Measurements from ENCODE around the gene S100A13.
A peak's percentile ranks its signal among the peaks of the same experiment; 100 is the strongest.

The S100A13 gene

GRCh38 chr1:153639280-153639679 is 12.0 kb upstream of the S100A13 start:
- H3K9me3 Mint-ChIP-seq: no peaks in the 10 kb centered on the region
- peaks cover 53% of the 10 kb centered on the region for H3K36me3 Mint-ChIP-seq (ENCODE audit: low read depth)
- H3K27me3 Mint-ChIP-seq (ENCODE audit: low read depth): no peaks in the 10 kb centered on the region
- H3K27ac Mint-ChIP-seq: no peak overlapping the region
- H3K4me1 Mint-ChIP-seq (ENCODE audit: low read depth): peaks cover 26% of the 10 kb centered on the region
- H3K4me3 Mint-ChIP-seq: no peak overlapping the region

- Mint-ChIP-seq H3K4me1 (ENCODE audit: low read depth) (peaks cover 18% of the 10 kb centered on the region), H3K36me3 (ENCODE audit: low read depth) (peaks cover 45% of the 10 kb centered on the region), H3K4me3 (no peak overlapping the region), H3K27me3 (ENCODE audit: low read depth) (no peaks in the 10 kb centered on the region), H3K27ac (no peak overlapping the region), H3K9me3 (no peaks in the 10 kb centered on the region)
Observed at GRCh38 chr1:153638261-153638660, 11.0 kb upstream of the S100A13 start.

GRCh38 chr1:153636312-153636711 is 9.0 kb upstream of the S100A13 start:
- H3K27me3 Mint-ChIP-seq (ENCODE audit: low read depth): no peaks in the 10 kb centered on the region
- no peak overlapping the region for H3K27ac Mint-ChIP-seq
- no peaks in the 10 kb centered on the region for H3K9me3 Mint-ChIP-seq
- peaks cover 25% of the 10 kb centered on the region for H3K4me1 Mint-ChIP-seq (ENCODE audit: low read depth)
- peaks cover 27% of the 10 kb centered on the region for H3K36me3 Mint-ChIP-seq (ENCODE audit: low read depth)
- peak overlapping the region; percentile 67 for H3K4me3 Mint-ChIP-seq

- no peaks in the 10 kb centered on the region for H3K9me3 Mint-ChIP-seq
- peaks cover 23% of the 10 kb centered on the region for H3K36me3 Mint-ChIP-seq (ENCODE audit: low read depth)
- no peaks in the 10 kb centered on the region for H3K27me3 Mint-ChIP-seq (ENCODE audit: low read depth)
- H3K4me3 Mint-ChIP-seq: peak overlapping the region; percentile 67
- peaks cover 23% of the 10 kb centered on the region for H3K4me1 Mint-ChIP-seq (ENCODE audit: low read depth)
- no peak overlapping the region for H3K27ac Mint-ChIP-seq
Observed at GRCh38 chr1:153635872-153636271, 8.6 kb upstream of the S100A13 start.

- H3K27me3 Mint-ChIP-seq (ENCODE audit: low read depth): no peaks in the 10 kb centered on the region
- peaks cover 19% of the 10 kb centered on the region for H3K36me3 Mint-ChIP-seq (ENCODE audit: low read depth)
- peaks cover 23% of the 10 kb centered on the region for H3K4me1 Mint-ChIP-seq (ENCODE audit: low read depth)
- H3K4me3 Mint-ChIP-seq: peak within 1 kb of the TSS; percentile 94
- H3K9me3 Mint-ChIP-seq: no peaks in the 10 kb centered on the region
- H3K27ac Mint-ChIP-seq: peak within 1 kb of the TSS; percentile 100
Observed at GRCh38 chr1:153633754-153634665, 6.7 kb upstream of the S100A13 start, which contains the start of gene CHTOP. Gene CHTOP (plus strand): TSS chr1:153634066. CDS start chr1:153636589, 2,523 bp downstream.

GRCh38 chr1:153633161-153633753 is 6.0 kb upstream of the S100A13 start:
- Mint-ChIP-seq H3K4me3 (peak overlapping the region; percentile 94), H3K9me3 (no peaks in the 10 kb centered on the region), H3K4me1 (ENCODE audit: low read depth) (peaks cover 23% of the 10 kb centered on the region), H3K27me3 (ENCODE audit: low read depth) (no peaks in the 10 kb centered on the region), H3K27ac (peak overlapping the region; percentile 100), H3K36me3 (ENCODE audit: low read depth) (peaks cover 18% of the 10 kb centered on the region)

GRCh38 chr1:153631047-153632022 is 4.0 kb upstream of the S100A13 start:
- peaks cover 12% of the 10 kb centered on the region for H3K4me1 Mint-ChIP-seq (ENCODE audit: low read depth)
- H3K36me3 Mint-ChIP-seq (ENCODE audit: low read depth): peaks cover 6% of the 10 kb centered on the region
- no peaks in the 10 kb centered on the region for H3K9me3 Mint-ChIP-seq
- H3K27me3 Mint-ChIP-seq (ENCODE audit: low read depth): no peaks in the 10 kb centered on the region
- no peak overlapping the region for H3K4me3 Mint-ChIP-seq
- no peak overlapping the region for H3K27ac Mint-ChIP-seq

GRCh38 chr1:153630384-153630783 is 3.1 kb upstream of the S100A13 start:
- Mint-ChIP-seq H3K27ac (no peak overlapping the region), H3K4me3 (no peak overlapping the region), H3K9me3 (no peaks in the 10 kb centered on the region), H3K27me3 (ENCODE audit: low read depth) (no peaks in the 10 kb centered on the region), H3K4me1 (ENCODE audit: low read depth) (peaks cover 12% of the 10 kb centered on the region), H3K36me3 (ENCODE audit: low read depth) (peaks cover 6% of the 10 kb centered on the region)

GRCh38 chr1:153629971-153630370 is 2.7 kb upstream of the S100A13 start:
- no peaks in the 10 kb centered on the region for H3K9me3 Mint-ChIP-seq
- H3K4me3 Mint-ChIP-seq: no peak overlapping the region
- peaks cover 6% of the 10 kb centered on the region for H3K36me3 Mint-ChIP-seq (ENCODE audit: low read depth)
- peaks cover 12% of the 10 kb centered on the region for H3K4me1 Mint-ChIP-seq (ENCODE audit: low read depth)
- H3K27me3 Mint-ChIP-seq (ENCODE audit: low read depth): no peaks in the 10 kb centered on the region
- H3K27ac Mint-ChIP-seq: no peak overlapping the region

- H3K4me1 Mint-ChIP-seq (ENCODE audit: low read depth): peaks cover 12% of the 10 kb centered on the region
- H3K4me3 Mint-ChIP-seq: no peak overlapping the region
- no peaks in the 10 kb centered on the region for H3K9me3 Mint-ChIP-seq
- H3K27ac Mint-ChIP-seq: no peak overlapping the region
- H3K36me3 Mint-ChIP-seq (ENCODE audit: low read depth): peaks cover 2% of the 10 kb centered on the region
- no peaks in the 10 kb centered on the region for H3K27me3 Mint-ChIP-seq (ENCODE audit: low read depth)
Observed at GRCh38 chr1:153629343-153629665, 2.0 kb upstream of the S100A13 start.

GRCh38 chr1:153628638-153629342 is 1.5 kb upstream of the S100A13 start:
- Mint-ChIP-seq H3K9me3 (no peaks in the 10 kb centered on the region), H3K4me3 (no peak overlapping the region), H3K4me1 (ENCODE audit: low read depth) (peaks cover 12% of the 10 kb centered on the region), H3K27ac (no peak overlapping the region), H3K27me3 (ENCODE audit: low read depth) (no peaks in the 10 kb centered on the region), H3K36me3 (ENCODE audit: low read depth) (no peaks in the 10 kb centered on the region)

GRCh38 chr1:153627715-153628626 is 666 bp upstream of the S100A13 start, which contains the start of gene S100A1:
Gene S100A1 (plus strand): TSS chr1:153628434. CDS start chr1:153630522, 2,088 bp downstream.
- no peaks in the 10 kb centered on the region for H3K9me3 Mint-ChIP-seq
- H3K4me3 Mint-ChIP-seq: no peak within 1 kb of the TSS
- peaks cover 8% of the 10 kb centered on the region for H3K4me1 Mint-ChIP-seq (ENCODE audit: low read depth)
- H3K27ac Mint-ChIP-seq: no peak within 1 kb of the TSS
- H3K27me3 Mint-ChIP-seq (ENCODE audit: low read depth): no peaks in the 10 kb centered on the region
- no peaks in the 10 kb centered on the region for H3K36me3 Mint-ChIP-seq (ENCODE audit: low read depth)

GRCh38 chr1:153626477-153626903 is 815 bp downstream of the S100A13 start:
- Mint-ChIP-seq H3K4me3 (no peak overlapping the region), H3K4me1 (ENCODE audit: low read depth) (peaks cover 2% of the 10 kb centered on the region), H3K36me3 (ENCODE audit: low read depth) (no peaks in the 10 kb centered on the region), H3K27ac (no peak overlapping the region), H3K9me3 (no peaks in the 10 kb centered on the region), H3K27me3 (ENCODE audit: low read depth) (no peaks in the 10 kb centered on the region)

Data from T-helper 1 cell treated with Interleukin-12 subunit alpha and Interleukin-12 subunit beta and Interleukin-4 antibody, amounts not matched to agents 30 μg/mL and 1 μg/mL, for 36 hours (primary cell).